Activated CD4-positive, alpha-beta T cell treated with anti-CD3 and anti-CD28 coated beads, Interleukin-2, amount 10 ng/mL, durations not matched to agents 7 days and 5 days (primary cell): ENCODE results near the gene TBC1D14. TPM values are rescaled to one million over a fixed set of nuclear protein-coding genes. Genes with fewer than 3 reads are reported as not detected.

ENCODE experiments used
- CTCF ChIA-PET: fragments of 350-600 bp; sonication (Branson Sonifier 250); formaldehyde crosslinking; loops from one replicate; lab custom pipeline; 2021; ENCODE audit warnings: antibody characterized with exemption; lab: Charles Lee
- POLR2A ChIA-PET: fragments of 350-600 bp; sonication (Branson Sonifier 250); formaldehyde crosslinking; loops from one replicate; lab custom pipeline; 2021; ENCODE audit warnings: antibody characterized with exemption; lab: Charles Lee
- DNase-seq: peaks from one replicate; pipeline ENCODE4 v3.0.0-alpha.2; 2020
- H3K27ac Mint-ChIP-seq: one replicate; pipeline ENCODE4 v1.8.0; 2021; ENCODE audit warnings: mild to moderate bottlenecking, moderate library complexity, mixed read lengths
- H3K27me3 Mint-ChIP-seq: one replicate; pipeline ENCODE4 v1.8.0; 2021; ENCODE audit warnings: mixed read lengths
- H3K36me3 Mint-ChIP-seq: one replicate; pipeline ENCODE4 v1.8.0; 2021; ENCODE audit warnings: low read depth, mixed read lengths
- H3K4me1 Mint-ChIP-seq: one replicate; pipeline ENCODE4 v1.8.0; 2021; ENCODE audit warnings: mixed read lengths
- H3K4me3 Mint-ChIP-seq: one replicate; pipeline ENCODE4 v1.8.0; 2021; ENCODE audit warnings: mild to moderate bottlenecking, moderate library complexity, mixed read lengths
- H3K9me3 Mint-ChIP-seq: one replicate; pipeline ENCODE4 v1.8.0; 2021; ENCODE audit warnings: mixed read lengths
- total RNA-seq, 2 experiments: library from RNA; stranded (reverse); gene quantifications; one replicate each; pipeline ENCODE4 v1.2.3, GENCODE V29; 2021

TBC1D14 gene
- total RNA-seq, 2 experiments from 2014 or later = 50.1 to 50.2 TPM

DNA sequence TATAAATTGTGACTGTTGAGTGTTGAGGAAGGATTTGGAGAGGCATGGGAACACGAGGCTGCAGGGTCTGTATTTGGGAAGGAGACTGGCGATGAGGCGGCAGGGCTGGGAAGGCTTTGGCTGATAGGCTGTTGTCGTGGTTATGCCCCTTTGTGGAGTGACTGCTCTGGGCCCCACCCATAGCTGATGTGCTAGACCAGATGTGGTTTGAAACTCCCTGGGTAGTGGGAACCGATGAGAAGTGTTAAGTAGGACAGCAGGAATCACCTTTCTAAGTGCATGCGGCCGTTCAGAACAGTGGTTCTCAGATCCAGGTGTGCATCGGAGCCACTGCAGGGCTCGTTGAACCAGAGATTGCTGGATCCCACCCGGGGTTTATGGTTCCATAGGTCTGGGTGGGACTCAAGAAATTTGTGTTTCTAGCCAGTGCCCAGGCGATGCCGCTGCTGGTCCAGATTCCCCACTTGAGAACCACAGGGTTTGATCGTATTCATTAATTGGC lies 42.3 kb downstream of the TBC1D14 start:
- DNase-seq = no peak
- Mint-ChIP-seq H3K27me3 (no peaks in the 10 kb centered on the region), H3K36me3 (peaks cover 7% of the 10 kb centered on the region), H3K27ac (peak overlapping the region; percentile 60), H3K9me3 (no peaks in the 10 kb centered on the region), H3K4me3 (no peak overlapping the region), H3K4me1 (peaks cover 24% of the 10 kb centered on the region)
- CTCF ChIA-PET = no interaction called here
- POLR2A ChIA-PET = no interaction called here

DNA sequence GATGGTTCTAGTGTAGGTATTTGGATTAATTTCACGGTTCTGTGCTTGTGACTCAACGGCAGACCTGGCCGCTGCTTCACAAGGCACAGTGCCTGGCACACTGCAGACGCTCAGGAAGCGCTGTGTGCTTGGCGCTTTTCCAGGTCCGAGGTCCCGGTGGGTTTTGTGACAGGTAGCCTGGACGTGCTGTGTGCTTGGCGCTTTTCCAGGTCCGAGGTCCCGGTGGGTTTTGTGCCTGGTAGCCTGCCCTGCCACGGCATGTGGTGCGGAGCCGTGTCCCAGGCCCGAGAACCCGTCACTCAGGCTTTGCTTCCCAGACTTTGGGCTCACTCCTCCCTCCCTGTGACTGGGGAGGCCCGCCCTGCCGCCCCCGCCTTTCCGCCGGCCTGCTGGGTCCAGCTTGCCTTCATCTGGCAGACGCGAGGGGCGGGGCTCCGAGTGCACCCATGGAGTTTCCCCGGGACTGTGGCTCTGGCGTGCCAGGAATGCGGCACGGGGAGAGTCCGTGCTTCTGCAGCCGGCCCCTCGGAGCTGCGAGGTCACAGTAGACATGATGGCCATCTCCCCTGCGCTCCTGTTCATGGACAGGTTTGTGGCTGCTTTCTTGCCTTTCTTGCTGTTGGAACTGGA lies 44.2 kb downstream of the TBC1D14 start:
- no peak for DNase-seq
- Mint-ChIP-seq H3K27me3 (no peaks in the 10 kb centered on the region), H3K27ac (no peak overlapping the region), H3K9me3 (no peaks in the 10 kb centered on the region), H3K4me3 (no peak overlapping the region), H3K36me3 (peaks cover 5% of the 10 kb centered on the region), H3K4me1 (peaks cover 24% of the 10 kb centered on the region)
- CTCF ChIA-PET = interaction anchor here (1.4 kb wide), 1 partner anchor 20 kb away, joined by 3 read pairs; no protein-coding TSS in a partner anchor
- POLR2A ChIA-PET = no interaction called here

DNA sequence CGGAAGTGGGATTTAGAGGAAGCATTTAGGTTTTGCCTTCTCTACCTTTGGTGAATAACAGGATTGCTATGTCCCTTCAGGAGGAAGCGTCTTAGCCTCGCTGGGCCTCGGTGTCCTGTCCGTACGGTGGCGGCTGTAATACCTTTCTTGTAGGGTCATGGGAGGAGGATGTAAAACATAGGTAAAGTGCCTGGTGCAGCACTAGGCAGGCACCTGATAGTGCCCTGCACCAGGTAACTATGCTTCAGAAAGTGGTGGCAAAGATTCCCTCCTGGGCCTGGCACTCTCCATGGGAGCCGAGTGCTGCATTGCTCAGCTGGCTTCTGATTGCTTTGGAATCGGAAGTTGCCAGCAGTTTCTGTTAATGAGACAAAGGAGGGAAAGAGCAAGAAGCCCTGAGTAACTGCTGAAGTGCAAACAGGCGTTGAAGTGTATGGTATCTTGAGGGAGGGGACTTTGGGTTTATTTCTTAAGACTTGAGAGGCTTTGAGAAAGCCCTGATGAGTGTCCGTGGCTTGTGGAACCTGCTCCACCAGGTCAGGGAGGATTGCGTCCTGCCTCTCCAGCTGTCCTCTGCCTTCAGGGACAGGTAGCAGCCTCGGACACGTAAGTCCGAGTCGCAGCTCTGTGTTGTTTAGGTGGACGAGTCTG lies 45.8 kb downstream of the TBC1D14 start:
- no peaks in the 10 kb centered on the region for H3K27me3 Mint-ChIP-seq
- H3K4me3 Mint-ChIP-seq = no peak overlapping the region
- H3K9me3 Mint-ChIP-seq = no peaks in the 10 kb centered on the region
- H3K36me3 Mint-ChIP-seq = no peaks in the 10 kb centered on the region
- DNase-seq = no peak
- CTCF ChIA-PET = interaction anchor here (0.6 to 1.8 kb wide), 3 partner anchors 19 to 187 kb away, joined by 3 to 6 read pairs (median 4); no protein-coding TSS in a partner anchor
- H3K4me1 Mint-ChIP-seq = peaks cover 24% of the 10 kb centered on the region
- POLR2A ChIA-PET = no interaction called here
- H3K27ac Mint-ChIP-seq = no peak overlapping the region

DNA sequence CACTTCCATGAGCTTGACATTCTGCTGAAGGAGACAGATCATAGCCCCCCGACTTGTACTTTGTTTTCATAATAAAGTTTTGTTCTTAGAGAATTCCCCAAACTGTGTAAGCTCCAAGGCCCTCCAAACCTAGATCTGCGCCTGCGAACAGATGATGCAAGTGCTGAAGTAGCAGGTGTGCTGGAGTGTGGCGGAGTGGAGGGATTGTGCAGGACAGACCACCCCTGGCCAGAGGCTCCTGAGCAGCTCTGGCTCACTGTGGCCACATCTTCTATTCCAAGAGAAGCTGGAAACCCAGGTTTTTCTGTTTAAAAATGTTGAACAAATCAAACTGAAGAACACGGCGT lies 46.4 kb downstream of the TBC1D14 start:
- Mint-ChIP-seq H3K9me3 (no peaks in the 10 kb centered on the region), H3K4me1 (peaks cover 21% of the 10 kb centered on the region), H3K27me3 (no peaks in the 10 kb centered on the region), H3K36me3 (no peaks in the 10 kb centered on the region), H3K27ac (no peak overlapping the region), H3K4me3 (no peak overlapping the region)
- ChIA-PET CTCF (interaction anchor here (0.6 to 1.8 kb wide), 4 partner anchors 16 to 187 kb away, joined by 3 to 6 read pairs (median 4); no protein-coding TSS in a partner anchor), POLR2A (no interaction called here)
- no peak for DNase-seq

DNA sequence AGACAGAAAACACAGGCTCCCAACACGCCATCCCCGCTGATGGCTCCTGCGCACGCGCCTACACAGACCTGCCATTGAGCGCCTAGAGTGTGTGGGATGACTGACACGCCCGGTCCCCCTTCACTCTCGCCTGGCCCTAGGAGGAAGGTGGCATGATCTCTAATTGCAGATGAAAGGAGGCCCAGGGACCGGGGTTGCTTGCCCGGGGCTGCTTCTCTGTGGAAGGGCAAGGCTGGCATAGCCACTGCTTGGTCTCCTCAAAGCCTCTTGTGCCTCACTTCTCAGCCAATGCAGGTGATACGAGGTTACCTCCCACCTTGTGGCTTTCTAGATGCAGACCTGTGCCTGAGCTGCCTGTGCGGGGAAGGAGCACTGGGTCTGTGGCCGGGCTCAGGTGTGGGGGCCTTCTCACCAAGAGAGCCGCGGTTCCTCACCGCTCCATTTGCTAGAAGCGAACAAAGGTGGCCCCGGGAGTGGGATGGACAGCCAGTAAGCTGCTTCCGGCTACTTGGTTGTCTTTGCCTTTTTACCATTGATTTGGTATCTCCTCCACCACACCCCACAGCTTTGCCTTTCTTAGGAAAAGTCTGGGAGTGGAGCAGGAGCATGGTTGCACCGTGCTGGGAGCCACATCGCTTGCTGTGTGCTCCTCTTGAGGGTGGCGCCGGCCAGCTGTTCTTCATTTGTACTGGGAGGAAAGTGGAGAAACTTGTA lies 47.0 kb downstream of the TBC1D14 start:
- Mint-ChIP-seq H3K4me1 (peaks cover 16% of the 10 kb centered on the region), H3K36me3 (no peaks in the 10 kb centered on the region), H3K4me3 (no peak overlapping the region), H3K9me3 (no peaks in the 10 kb centered on the region), H3K27me3 (no peaks in the 10 kb centered on the region), H3K27ac (no peak overlapping the region)
- no peak for DNase-seq
- ChIA-PET POLR2A (no interaction called here), CTCF (interaction anchor here (0.8 to 1.1 kb wide), 2 partner anchors 16 to 188 kb away, joined by 3 to 4 read pairs; no protein-coding TSS in a partner anchor)

GRCh38 chr4:6957148-6957520 lies 47.5 kb downstream of the TBC1D14 start:
- DNase-seq = no peak
- POLR2A ChIA-PET = no interaction called here
- Mint-ChIP-seq H3K27ac (no peak overlapping the region), H3K4me1 (peaks cover 10% of the 10 kb centered on the region), H3K36me3 (no peaks in the 10 kb centered on the region), H3K27me3 (no peaks in the 10 kb centered on the region), H3K9me3 (no peaks in the 10 kb centered on the region), H3K4me3 (no peak overlapping the region)
- CTCF ChIA-PET = interaction anchor here (0.8 kb wide), 1 partner anchor 15 kb away, joined by 3 read pairs; no protein-coding TSS in a partner anchor

DNA sequence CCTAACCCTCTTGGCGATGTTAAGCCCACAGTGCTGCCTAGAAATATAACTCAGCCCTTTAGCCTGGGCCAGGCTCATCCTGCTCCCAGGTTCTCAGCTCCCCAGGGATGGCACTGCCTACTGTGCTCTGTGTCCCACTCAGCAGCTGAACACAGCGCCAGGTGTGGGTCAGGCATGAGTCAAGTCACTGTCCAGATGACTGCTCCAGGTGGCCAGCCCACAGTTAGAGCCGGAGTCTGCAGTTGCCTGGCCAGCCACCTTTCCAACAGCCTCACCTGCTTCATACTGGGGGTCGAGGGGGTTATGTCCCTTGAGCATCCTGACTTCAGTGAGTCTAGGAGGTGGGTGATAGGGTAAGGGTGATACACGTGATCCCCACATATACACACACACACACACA lies 48.4 kb downstream of the TBC1D14 start:
- peaks cover 5% of the 10 kb centered on the region for H3K4me1 Mint-ChIP-seq
- no peaks in the 10 kb centered on the region for H3K9me3 Mint-ChIP-seq
- ChIA-PET POLR2A (no interaction called here), CTCF (interaction anchor here (1.3 kb wide), 1 partner anchor 31 kb away, joined by 3 read pairs; no protein-coding TSS in a partner anchor)
- no peak for DNase-seq
- no peak overlapping the region for H3K4me3 Mint-ChIP-seq
- H3K27ac Mint-ChIP-seq = no peak overlapping the region
- no peaks in the 10 kb centered on the region for H3K27me3 Mint-ChIP-seq
- H3K36me3 Mint-ChIP-seq = no peaks in the 10 kb centered on the region

- no peak overlapping the region for H3K27ac Mint-ChIP-seq
- no peak overlapping the region for H3K4me3 Mint-ChIP-seq
- POLR2A ChIA-PET = no interaction called here
- CTCF ChIA-PET = interaction anchor here (1.3 kb wide), 2 partner anchors 15 to 32 kb away, joined by 3 to 4 read pairs; no protein-coding TSS in a partner anchor
- H3K4me1 Mint-ChIP-seq = peaks cover 8% of the 10 kb centered on the region
- DNase-seq = no peak
- H3K36me3 Mint-ChIP-seq = no peaks in the 10 kb centered on the region
- no peaks in the 10 kb centered on the region for H3K27me3 Mint-ChIP-seq
- no peaks in the 10 kb centered on the region for H3K9me3 Mint-ChIP-seq
Measured at GRCh38 chr4:6959261-6959660, 49.6 kb downstream of the TBC1D14 start.

DNA sequence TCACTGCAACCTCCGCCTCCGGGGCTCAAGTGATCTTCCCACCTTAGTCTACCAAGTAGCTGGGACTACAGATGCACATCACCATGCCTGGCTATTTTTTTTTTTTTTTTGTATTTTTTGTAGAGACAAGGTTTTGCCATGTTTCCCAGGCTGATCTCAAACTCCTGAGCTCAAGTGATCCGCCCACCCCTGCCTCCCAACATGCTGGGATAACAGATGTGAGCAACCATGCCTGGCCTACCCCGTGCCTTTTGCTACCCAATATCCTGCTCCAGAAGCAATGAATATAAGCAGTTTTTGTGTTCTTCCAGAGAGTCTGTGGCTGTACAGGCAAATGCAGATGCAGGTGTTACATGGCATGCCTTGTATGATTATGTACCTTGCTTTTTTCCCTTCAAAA lies 50.5 kb downstream of the TBC1D14 start:
- Mint-ChIP-seq H3K27me3 (no peaks in the 10 kb centered on the region), H3K9me3 (no peaks in the 10 kb centered on the region), H3K4me3 (no peak overlapping the region), H3K4me1 (peaks cover 12% of the 10 kb centered on the region), H3K27ac (no peak overlapping the region), H3K36me3 (no peaks in the 10 kb centered on the region)
- ChIA-PET POLR2A (no interaction called here), CTCF (interaction anchor here (1.4 kb wide), 1 partner anchor 16 kb away, joined by 6 read pairs; no protein-coding TSS in a partner anchor)
- no peak for DNase-seq

- H3K27ac Mint-ChIP-seq = no peak overlapping the region
- H3K9me3 Mint-ChIP-seq = no peaks in the 10 kb centered on the region
- H3K27me3 Mint-ChIP-seq = no peaks in the 10 kb centered on the region
- H3K4me1 Mint-ChIP-seq = peaks cover 14% of the 10 kb centered on the region
- DNase-seq = no peak
- ChIA-PET CTCF (interaction anchor here (1.0 to 1.4 kb wide), 2 partner anchors 10 to 17 kb away, joined by 4 to 6 read pairs; no protein-coding TSS in a partner anchor), POLR2A (no interaction called here)
- H3K4me3 Mint-ChIP-seq = no peak overlapping the region
- no peaks in the 10 kb centered on the region for H3K36me3 Mint-ChIP-seq
Measured at GRCh38 chr4:6960628-6961412, 51.2 kb downstream of the TBC1D14 start.

- CTCF ChIA-PET = interaction anchor here (1.0 to 1.4 kb wide), 2 partner anchors 9 to 17 kb away, joined by 4 to 6 read pairs; no protein-coding TSS in a partner anchor
- H3K4me1 Mint-ChIP-seq = peaks cover 14% of the 10 kb centered on the region
- no peak overlapping the region for H3K27ac Mint-ChIP-seq
- no peaks in the 10 kb centered on the region for H3K27me3 Mint-ChIP-seq
- no peak for DNase-seq
- no peaks in the 10 kb centered on the region for H3K9me3 Mint-ChIP-seq
- H3K4me3 Mint-ChIP-seq = no peak overlapping the region
- H3K36me3 Mint-ChIP-seq = no peaks in the 10 kb centered on the region
- POLR2A ChIA-PET = no interaction called here
Measured at GRCh38 chr4:6961496-6962210, 52.0 kb downstream of the TBC1D14 start.
